Vagina (tissue), 2 donors: ENCODE results near the gene DGKD. TPM values are rescaled to one million over a fixed set of nuclear protein-coding genes. Genes with fewer than 3 reads are reported as not detected.

ENCODE experiments used
- DNase-seq, 2 donors: peaks; one replicate each; pipeline ENCODE4 v3.0.0-alpha.2; 2017; ENCODE audit errors: extremely low spot score in 2 of 2
- H3K27ac ChIP-seq: fragments of 200-600 bp; sonication (generic); one replicate; pipeline ENCODE4 v1.5.1; 2019
- H3K27me3 ChIP-seq: fragments of 200-600 bp; sonication (generic); one replicate; pipeline ENCODE4 v1.5.1; 2019
- H3K36me3 ChIP-seq, 2 donors: fragments of 200-600 bp; sonication (generic); one replicate each; pipeline ENCODE4 v1.5.1; 2017 to 2019
- H3K4me1 ChIP-seq: fragments of 200-600 bp; sonication (generic); one replicate; pipeline ENCODE4 v1.5.1; 2019
- H3K4me3 ChIP-seq, 2 donors: fragments of 200-600 bp; sonication (generic); 1 replicate in 1 of 2; 2 replicates in 1 of 2; pipeline ENCODE4 v1.5.1; 2016 to 2019
- H3K9me3 ChIP-seq: fragments of 200-600 bp; sonication (generic); one replicate; pipeline ENCODE4 v1.5.1; 2019
- CTCF ChIP-seq, 3 experiments: fragments of 450-650 bp in 2 of 3; fragments of 200-600 bp in 1 of 3; sonication (generic) in 1 of 3; IDR thresholded peaks; one replicate each; pipeline ENCODE4 v1.5.1; 2017 to 2019; ENCODE audit warnings: antibody characterized with exemption in 3 of 3, mild to moderate bottlenecking in 2 of 3, moderate library complexity in 2 of 3
- POLR2A ChIP-seq, 2 donors: fragments of 450-650 bp; IDR thresholded peaks; one replicate each; pipeline ENCODE4 v1.6.1; 2017; ENCODE audit warnings: antibody characterized with exemption in 2 of 2, mild to moderate bottlenecking in 2 of 2, moderate library complexity in 2 of 2
- POLR2AphosphoS5 ChIP-seq, 2 donors: sonication (generic); formaldehyde crosslinking; IDR thresholded peaks; one replicate each; pipeline ENCODE4 v1.9.0; 2017; ENCODE audit warnings: antibody characterized with exemption in 2 of 2, mild to moderate bottlenecking in 2 of 2, low read depth in 1 of 2; ENCODE audit not compliant: insufficient read depth in 1 of 2
- intact Hi-C: fragments of 100-400 bp; cut with DNase I; formaldehyde crosslinking; loops from one replicate; pipeline ENCODE4 v1.15.1; 2023
- total RNA-seq: library from RNA; depleted of rRNA; stranded (reverse); fragments of >200 nt; gene quantifications from one replicate; pipeline ENCODE4 v1.2.3, GENCODE V29; 2016

DGKD gene
- 13.3 TPM for total RNA-seq

DNA sequence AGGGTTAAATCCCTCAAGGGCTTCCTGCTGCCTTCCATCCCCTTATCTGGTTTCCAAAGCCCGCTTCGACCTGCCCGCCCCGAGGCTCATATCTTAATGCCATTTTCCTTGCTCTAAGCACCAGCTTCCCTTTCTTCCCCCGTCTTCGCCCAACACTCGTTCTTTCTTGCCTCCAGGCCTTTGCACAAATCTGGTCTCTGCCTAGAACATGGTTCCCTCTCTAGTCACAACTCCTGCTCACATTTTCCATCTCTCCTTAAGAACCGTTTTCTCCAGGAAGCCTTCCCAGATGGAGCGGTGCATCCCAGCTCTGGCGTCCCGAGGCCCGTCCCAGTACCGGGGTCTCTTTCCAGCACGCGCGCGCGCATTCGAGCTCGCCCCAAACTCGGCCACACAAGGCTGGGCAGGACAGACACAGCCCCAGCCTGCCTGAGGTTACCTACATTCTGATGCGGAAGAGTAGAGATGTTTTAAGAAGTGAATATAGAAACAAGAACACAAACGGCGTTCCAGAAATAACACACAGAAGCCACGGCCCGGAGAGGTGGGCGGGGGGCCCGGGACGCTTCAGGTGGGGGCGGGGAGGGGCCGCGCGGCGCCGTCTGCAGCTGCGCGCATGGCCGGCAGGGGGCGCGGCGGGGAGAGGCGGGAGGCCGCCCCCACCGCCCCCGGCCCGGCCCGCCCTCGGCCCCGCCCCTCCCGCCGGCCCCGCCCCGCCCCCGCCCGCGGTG is at the start of gene DGKD:
Gene DGKD, plus strand, starts transcription at position 726 of the 731 bp plus-strand sequence. CDS start 25 bp downstream, outside the sequence.
- H3K27me3 ChIP-seq: no peaks in the 10 kb centered on the region
- TF ChIP-seq POLR2AphosphoS5 (IDR thresholded peaks at IDR 0.05; ENCODE audit: insufficient read depth in 1 of 2, low read depth in 1 of 2) (no peak), POLR2A (IDR thresholded peaks at IDR 0.05) (no peak), CTCF (IDR thresholded peaks at IDR 0.05) (no peak)
- intact Hi-C loops: loop anchor here (2.0 kb wide), 1 partner anchor 89 kb away; no protein-coding TSS in a partner anchor
- H3K9me3 ChIP-seq: no peaks in the 10 kb centered on the region
- peak within 1 kb of the TSS; percentile 61 to 75 for H3K4me3 ChIP-seq
- no peaks in the 10 kb centered on the region for H3K36me3 ChIP-seq
- DNase-seq: no peak
- H3K27ac ChIP-seq: peak within 1 kb of the TSS; percentile 42
- peaks cover 32% of the 10 kb centered on the region for H3K4me1 ChIP-seq

- no peaks in the 10 kb centered on the region for H3K36me3 ChIP-seq
- intact Hi-C loops: no loop called here
- H3K27me3 ChIP-seq: no peaks in the 10 kb centered on the region
- no peak for TF ChIP-seq POLR2A (IDR thresholded peaks at IDR 0.05)
- no peak for TF ChIP-seq POLR2AphosphoS5 (IDR thresholded peaks at IDR 0.05; ENCODE audit: insufficient read depth in 1 of 2, low read depth in 1 of 2)
- TF ChIP-seq CTCF (IDR thresholded peaks at IDR 0.05): no peak
- H3K9me3 ChIP-seq: no peaks in the 10 kb centered on the region
- no peak within 1 kb of the TSS for H3K4me3 ChIP-seq
- no peak for DNase-seq
- no peak within 1 kb of the TSS for H3K27ac ChIP-seq
- no peaks in the 10 kb centered on the region for H3K4me1 ChIP-seq
These were observed 46.7 kb upstream of the DGKD start, which contains the start of gene SAG for GRCh38 chr2:233307565-233307964. SAG (plus strand) TSS chr2:233307816; CDS start chr2:233309190, 1,374 bp downstream.

DNA sequence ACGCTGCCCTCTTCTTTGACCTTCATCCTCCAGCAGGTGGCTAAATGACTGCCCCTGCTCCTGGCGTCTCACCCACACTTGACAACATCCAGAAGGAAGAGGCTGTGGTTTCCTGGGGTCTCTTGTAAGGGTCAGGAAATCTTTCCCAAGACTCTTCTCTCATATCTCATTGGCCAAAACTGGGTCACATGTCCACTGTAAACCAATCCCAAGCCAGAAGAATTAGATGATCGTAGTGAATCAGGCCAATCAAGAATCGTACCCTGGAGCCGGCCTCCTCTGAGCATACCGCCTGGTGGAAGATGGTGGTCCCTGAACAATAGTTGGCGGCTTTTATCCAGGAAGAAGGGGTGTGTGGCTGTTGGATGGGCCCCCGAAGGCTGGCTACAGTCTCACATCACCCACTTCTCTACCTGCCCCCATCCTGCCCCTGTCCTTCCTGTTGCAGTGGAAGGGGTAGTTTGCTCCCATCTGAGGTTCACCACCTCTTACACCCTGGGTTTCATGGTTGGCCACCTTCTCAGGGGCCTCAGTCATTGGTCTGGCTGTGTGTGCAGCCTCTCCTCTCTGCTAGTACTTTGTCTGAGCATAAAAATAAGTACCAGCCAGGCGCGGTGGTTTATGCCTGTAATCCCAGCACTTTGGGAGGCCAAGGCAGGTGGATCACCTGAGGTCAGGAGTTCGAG is 42.9 kb upstream of the DGKD start:
- H3K27me3 ChIP-seq: no peaks in the 10 kb centered on the region
- DNase-seq: no peak
- H3K9me3 ChIP-seq: no peaks in the 10 kb centered on the region
- no peak for TF ChIP-seq CTCF (IDR thresholded peaks at IDR 0.05)
- no peak for TF ChIP-seq POLR2A (IDR thresholded peaks at IDR 0.05)
- TF ChIP-seq POLR2AphosphoS5 (IDR thresholded peaks at IDR 0.05; ENCODE audit: insufficient read depth in 1 of 2, low read depth in 1 of 2): no peak
- H3K36me3 ChIP-seq: no peaks in the 10 kb centered on the region
- intact Hi-C loops: no loop called here
- H3K27ac ChIP-seq: no peak overlapping the region
- H3K4me3 ChIP-seq: no peak overlapping the region
- H3K4me1 ChIP-seq: no peaks in the 10 kb centered on the region

GRCh38 chr2:233312874-233313273 is 41.4 kb upstream of the DGKD start:
- no peaks in the 10 kb centered on the region for H3K36me3 ChIP-seq
- no peaks in the 10 kb centered on the region for H3K4me1 ChIP-seq
- no peaks in the 10 kb centered on the region for H3K27me3 ChIP-seq
- H3K27ac ChIP-seq: no peak overlapping the region
- no peaks in the 10 kb centered on the region for H3K9me3 ChIP-seq
- intact Hi-C loops: no loop called here
- TF ChIP-seq POLR2A (IDR thresholded peaks at IDR 0.05) (no peak), POLR2AphosphoS5 (IDR thresholded peaks at IDR 0.05; ENCODE audit: insufficient read depth in 1 of 2, low read depth in 1 of 2) (no peak), CTCF (IDR thresholded peaks at IDR 0.05) (no peak)
- DNase-seq: no peak
- H3K4me3 ChIP-seq: no peak overlapping the region
